Daoy (cell line): ENCODE results near the gene GPHA2. TPM values are rescaled to one million over a fixed set of nuclear protein-coding genes. Genes with fewer than 3 reads are reported as not detected.
"Not testable (repeated sequence)": the region's sequence is repeated elsewhere in the genome, so short reads cannot be mapped to it uniquely, and the experiment has no call there.

Experiments used
- DNase-seq: peaks from one replicate; pipeline ENCODE4 v3.0.0-alpha.2; 2015; ENCODE audit warnings: low read depth
- total RNA-seq: library from RNA; depleted of rRNA; stranded (reverse); fragments of >200 nt; shearing (Covaris generic); gene quantifications from 2 replicates; pipeline ENCODE4 v1.2.3, GENCODE V29; 2014; rRNA removed

The GPHA2 gene, protein sequence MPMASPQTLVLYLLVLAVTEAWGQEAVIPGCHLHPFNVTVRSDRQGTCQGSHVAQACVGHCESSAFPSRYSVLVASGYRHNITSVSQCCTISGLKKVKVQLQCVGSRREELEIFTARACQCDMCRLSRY
- total RNA-seq: not detected in 2 replicates

DNA sequence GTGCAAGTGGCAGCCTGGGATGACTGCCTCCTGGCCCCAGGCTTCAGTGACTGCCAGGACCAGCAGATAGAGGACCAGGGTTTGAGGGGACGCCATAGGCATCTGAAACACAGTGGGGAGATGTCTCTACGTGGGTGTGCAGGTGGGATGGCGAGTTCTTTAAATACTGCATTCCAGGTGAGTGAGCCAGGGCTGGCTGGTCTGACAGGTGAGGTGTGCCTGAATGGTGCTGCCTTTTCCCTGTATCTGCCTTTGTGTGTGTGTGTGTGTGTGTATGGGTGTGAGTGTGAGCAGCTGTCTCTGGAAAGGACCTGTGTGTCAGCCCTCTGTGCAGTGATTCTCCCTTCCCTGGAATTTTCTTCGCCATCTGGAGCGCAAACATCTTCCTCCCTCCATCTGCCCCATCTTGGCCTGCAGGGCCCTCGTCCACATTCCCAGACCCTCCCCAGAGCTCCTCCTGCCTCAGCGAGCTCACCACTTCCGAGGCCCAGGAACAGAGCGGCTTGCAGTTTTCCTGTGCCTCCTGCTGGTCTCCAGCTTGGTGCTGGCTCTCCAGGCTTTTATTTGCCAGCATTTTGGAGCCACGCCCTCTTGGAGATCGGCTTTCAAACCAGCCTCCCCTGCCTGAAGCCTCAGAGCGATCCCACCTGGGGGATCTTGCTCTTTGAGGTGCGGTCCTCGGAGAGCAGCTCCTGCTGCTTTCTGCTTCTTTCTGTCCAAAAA, at the start of gene GPHA2:
GPHA2 (minus strand) TSS at position 535 of the 723 bp plus-strand sequence; CDS start at position 102, 433 bp downstream.
- DNase-seq: no peak

DNA sequence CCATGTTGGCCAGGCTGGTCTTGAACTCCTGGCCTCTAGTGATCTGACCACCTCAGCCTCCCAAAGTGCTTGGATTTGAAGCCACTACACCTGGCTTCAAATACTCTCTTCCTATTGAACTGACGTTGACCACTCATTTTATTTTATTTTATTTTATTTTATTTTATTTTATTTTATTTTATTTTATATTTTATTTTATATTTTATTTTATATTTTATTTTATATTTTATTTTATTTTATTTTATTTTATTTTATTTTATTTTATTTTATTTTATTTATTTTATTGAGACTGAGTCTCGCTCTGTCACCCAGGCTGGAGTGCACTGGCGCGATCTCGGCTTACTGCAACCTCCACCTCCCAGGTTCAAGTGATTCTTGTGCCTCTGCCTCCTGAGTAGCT, 47.6 kb upstream of the GPHA2 start:
- DNase-seq: not testable (repeated sequence)

DNA sequence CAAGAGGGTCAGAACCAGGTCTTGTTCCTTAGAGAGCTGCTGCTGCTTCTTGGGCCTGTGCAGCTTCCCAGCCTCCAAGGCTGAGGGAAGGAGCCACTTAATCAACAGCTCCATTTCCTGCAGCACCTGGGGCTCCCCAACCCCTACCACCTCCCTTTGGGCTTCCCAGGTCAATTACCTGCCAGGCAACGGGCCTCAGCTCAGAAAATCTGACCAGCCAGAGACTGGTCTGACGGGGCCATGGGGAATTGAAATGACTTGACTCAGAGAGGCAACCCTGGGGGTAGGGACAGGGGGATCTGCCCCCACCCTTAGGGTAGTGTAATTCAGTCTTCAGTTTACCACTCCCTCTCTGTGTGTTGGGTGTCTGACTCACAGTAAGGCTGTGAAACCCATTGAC, 41.0 kb upstream of the GPHA2 start:
- DNase-seq: no peak

DNA sequence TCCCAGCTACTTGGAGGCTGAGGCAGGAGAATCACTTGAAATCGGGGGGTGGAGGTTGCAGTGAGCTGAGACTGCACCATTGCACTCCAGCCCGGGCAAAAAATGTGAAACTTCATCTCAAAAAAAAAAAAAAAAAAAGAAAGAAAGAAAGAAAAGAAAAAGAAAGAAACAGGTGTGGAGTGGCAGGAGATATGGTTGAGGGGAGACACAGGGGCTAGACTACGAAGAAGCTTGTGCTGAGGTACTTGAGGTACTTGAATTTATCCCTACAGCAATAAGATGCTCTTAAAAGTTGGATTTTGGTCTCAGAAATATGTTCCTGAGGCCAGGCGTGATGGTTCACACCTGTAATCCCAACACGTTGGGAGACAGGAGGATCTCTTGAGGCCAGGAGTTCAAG, 38.4 kb upstream of the GPHA2 start:
- no peak for DNase-seq

DNA sequence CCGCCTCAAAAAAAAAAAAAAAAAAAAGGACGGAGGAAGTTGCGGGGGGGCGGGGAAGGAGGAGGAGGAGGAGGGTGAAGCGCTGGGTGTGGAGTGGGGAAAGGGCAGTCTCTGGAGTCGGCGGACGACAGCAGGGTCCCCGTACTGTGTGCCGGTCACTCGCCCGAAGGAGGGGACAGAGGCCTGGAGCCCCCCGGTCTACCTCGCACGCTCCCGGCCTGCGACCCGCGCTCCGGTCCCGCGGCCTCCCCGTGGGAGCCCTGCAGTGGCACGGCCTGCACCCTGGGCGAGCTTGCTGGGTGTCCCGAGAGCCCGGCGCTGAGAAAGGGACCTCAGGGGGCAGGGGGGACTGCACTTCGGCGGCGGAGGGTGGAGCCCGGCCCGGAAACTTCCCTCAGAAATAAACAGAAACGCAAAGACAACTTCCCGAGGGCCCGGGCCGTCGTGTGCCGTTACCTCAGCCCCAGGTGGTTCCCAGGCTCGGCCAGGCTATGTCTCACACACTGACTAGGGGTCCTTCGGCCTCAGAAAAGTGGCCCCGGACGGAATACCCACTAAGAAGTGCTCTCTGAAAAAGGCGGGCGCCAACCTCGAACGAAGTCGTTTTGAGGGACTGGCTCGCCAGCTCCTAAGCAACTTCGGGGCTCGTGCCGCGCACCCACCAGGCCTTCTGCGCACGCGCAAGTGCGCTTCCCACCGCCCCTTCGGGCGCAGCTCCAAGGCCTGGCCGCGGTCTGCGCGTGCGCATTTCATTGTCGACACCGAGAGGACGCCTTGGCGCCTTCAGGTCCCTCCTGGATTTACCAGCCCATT, 35.9 kb upstream of the GPHA2 start, which contains the start of gene MAJIN:
MAJIN (minus strand) TSS at position 688 of the 813 bp plus-strand sequence. CDS start 12,703 bp downstream, outside the sequence.
- DNase-seq: no peak

DNA sequence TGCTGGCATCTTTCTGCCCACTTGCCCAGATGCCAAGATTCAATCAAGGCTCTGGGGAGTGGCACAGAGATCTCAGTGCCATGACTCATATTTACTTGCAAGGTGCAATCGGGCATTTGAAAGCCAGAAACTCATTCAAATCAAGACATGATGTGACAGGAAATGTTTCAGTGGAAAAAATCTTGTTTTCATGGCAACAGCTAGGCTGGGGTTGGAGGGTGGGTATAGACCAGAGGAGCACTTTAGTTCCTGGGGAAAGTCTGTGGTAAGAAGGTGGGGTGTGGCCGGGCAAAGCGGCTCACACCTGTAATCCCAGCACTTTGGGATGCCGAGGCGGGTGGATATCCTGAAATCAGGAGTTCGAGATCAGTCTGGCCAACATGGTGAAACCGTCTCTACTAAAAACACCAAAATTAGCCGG, 35.0 kb upstream of the GPHA2 start:
- DNase-seq: peak; percentile 16

DNA sequence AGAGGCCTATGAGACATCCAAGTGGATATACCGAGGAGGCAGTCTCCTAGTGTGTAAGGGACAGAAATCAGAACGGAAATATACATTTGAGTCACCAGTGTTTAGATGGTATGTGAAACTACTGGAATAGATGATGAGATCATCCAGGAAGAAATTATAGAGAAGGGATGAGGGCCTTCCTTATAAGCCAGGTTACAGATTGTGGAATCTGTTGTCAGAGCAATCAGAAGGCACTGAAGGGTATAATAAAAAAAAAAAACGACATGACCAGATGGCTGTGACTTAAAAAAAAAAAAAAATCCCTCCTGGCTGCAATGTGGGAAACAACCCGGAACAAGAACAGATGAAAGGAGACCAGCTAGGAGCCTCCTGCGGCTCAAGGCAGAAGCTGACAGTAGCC, 33.5 kb upstream of the GPHA2 start:
- peak; percentile 62 for DNase-seq

DNA sequence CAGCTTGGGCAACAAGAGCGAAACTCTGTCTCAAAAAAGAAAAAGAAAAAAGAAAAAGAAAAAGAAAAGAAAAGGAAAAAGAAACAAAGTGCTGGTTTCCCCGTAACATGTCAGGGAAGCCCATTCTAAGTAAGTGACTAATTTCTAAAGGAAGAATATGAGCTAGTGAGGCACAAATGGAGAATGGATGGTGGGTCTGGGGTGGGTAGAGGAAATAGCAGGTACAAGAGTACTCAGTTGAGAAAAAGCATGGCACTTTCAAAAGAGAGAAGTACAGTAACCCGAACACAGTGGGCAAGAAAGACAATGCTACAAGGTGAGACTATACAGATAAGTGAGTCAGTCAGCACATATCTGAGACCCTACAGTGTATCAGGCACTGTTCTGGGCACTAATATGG, 31.7 kb upstream of the GPHA2 start:
- DNase-seq: no peak

DNA sequence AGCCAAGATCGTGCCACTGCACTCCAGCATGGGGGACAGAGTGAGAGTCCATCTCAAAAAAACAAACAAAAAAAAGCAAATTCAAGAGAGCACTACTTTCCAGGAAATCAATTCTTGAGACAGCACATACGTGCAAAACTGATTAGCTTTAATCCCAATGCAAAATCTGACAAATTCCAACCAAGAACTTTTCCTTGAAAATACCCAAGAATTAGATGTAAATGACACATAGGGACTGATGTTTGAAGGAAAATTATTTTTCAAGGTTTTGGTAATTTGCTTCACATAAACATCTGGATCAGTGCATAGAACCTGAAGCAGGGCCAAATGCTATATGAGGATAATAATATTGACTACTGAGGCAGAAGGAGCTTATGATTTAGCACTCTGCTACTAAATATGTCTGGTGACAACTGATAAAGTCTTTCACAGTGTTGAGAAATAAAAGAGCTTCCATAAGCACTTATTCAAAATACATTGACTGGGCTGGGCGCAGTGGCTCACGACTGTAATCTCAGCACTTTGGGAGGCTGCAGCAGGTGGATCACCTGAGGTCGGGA, 27.5 kb upstream of the GPHA2 start:
- no peak for DNase-seq

DNA sequence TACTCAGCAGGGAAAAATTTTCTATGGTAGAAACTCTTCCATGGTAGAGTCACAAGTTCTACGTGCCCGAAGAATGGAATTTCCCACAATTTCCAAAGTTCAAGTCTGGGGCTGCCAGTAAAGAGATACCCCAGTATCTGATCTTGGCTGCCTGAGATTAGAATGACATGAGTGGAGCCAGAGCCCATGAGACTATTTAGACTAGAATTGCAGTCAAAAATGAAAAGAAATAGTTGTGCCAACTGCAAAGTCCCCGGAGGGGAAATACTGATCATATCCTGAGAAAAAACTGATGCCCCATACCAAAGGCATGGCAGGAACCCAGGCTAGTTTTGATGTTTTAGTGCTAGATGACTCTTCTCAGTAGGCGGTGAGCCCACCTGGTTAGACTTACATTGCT, 25.0 kb upstream of the GPHA2 start:
- DNase-seq: no peak

DNA sequence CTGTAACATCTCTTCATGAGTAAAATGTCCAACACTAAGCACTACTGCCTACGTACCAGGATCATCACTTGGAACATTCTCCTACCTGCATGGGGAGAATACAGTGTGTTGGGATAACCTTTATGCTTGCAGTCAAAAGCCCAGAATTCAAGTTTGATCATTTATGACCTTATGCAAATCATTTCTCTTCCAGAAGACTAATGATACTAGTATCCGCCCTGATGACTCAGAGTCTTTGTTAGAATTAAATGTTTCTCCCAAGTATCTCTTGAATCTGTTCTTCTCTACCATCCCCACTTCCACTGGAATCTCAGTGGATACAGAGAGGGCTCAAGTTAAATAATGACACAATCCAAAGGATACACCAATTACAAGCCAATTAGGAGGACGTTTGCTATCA, 23.8 kb upstream of the GPHA2 start:
- no peak for DNase-seq

DNA sequence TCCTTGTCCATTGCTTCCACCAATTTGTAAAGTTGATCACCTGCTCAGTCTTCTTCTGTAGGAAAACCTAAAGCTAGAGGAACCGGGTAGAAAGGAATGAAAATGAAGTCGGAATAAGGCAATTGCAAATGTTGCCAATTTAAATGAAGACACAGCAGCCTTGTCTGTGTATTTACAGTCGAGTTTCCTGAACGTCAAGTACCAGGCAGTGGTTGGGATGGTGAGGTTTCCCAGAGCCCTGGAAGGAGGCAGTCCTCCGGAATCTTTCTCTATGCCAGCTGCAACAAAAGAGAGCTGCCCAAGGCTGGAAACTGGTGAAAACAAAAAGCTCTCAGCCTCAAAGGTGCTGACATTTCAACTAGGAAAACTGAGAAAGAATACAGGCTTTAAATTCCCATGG, 18.5 kb upstream of the GPHA2 start:
- DNase-seq: no peak

DNA sequence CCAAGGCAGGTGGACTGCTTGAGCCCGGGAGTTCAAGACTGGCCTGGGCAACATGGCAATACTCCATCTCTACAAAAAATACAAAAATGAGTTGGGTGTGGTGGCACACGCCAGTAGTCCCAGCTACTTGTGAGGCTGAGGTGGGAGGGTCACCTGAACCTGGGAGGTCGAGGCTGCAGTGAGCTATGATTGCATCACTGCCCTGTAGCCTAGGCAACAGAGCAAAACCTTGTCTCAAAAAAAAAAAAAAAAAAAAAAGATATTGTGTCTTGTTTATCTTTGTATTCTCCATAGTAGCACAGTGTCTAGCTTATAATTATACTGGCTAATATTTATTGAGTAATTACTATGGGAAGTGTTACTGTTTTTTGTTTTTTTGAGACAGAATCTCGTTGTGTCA, 15.8 kb upstream of the GPHA2 start:
- no peak for DNase-seq

DNA sequence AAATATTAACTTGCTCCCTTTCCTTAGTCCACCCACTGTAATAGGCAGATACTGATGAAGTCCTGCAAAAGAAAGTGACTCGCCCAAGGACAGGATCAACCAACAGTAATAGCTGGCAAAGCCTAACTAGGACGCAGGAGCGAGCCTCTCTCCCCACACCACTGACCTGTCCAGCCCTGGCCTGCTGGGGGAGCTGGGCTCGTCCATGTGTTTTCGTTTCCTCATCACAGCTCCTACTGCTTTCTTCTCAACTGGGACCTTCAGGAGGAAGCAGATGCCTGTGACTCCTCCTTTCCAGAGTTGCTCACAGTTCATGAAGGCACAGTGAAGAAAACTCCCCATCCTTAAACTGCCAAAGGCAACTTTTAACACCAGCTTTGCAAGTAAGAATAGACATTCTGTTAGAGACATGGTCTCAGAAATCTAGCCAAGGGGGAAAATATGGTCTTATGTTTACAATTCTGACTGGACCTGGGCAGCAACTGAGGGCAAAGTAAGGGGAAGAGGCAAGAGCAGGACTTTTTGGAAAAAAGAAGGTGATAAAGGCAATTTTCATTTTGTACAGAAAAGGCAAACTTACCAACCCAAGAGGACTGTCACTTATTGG, 11.6 kb upstream of the GPHA2 start:
- DNase-seq: no peak

DNA sequence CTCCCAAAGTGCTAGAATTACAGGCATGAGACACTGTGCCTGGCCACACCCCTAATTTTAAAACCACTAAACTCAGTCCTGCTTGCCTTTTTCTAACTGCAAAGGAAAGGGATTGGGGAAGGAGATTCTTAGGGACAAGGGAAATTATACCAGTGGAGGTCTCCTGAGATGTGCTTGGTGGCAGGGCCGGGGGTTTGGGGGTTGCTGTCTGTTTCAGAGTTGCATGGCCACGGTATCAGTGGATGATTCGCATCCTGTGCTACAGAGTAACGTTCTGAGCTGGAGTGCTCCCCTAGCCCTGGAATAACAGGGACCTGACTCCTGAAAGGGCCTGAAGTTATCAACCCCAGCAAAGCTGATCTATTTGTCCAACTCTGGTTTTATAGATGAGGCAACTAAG, 846 bp upstream of the GPHA2 start:
- no peak for DNase-seq

DNA sequence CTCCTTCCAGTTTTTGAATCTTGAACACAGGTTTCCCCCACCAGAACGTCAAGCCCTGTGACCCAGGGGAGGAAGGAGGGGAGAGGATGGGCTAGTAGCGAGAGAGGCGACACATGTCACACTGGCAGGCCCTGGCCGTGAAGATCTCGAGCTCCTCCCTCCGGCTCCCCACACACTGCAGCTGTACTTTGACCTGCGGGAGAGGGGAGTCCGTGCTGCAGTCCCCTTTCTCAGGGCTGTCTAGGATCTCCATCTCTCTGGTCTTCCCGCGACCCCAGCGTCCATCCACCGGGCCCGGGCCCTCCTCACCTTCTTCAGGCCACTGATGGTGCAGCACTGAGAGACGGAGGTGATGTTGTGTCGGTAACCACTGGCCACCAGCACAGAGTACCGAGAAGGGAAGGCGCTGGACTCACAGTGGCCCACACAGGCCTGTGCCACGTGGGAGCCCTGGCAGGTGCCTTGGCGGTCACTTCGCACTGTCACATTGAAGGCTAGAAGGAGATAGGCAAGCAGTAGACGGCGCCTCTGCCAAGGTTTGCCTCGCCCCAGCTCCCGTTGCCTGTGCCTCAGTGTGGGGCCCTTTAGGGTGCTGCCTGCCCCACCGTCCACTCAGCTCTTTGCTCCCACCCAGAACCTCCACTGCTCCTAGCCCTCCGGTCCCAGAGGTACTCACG, 873 bp downstream of the GPHA2 start:
- no peak for DNase-seq

DNA sequence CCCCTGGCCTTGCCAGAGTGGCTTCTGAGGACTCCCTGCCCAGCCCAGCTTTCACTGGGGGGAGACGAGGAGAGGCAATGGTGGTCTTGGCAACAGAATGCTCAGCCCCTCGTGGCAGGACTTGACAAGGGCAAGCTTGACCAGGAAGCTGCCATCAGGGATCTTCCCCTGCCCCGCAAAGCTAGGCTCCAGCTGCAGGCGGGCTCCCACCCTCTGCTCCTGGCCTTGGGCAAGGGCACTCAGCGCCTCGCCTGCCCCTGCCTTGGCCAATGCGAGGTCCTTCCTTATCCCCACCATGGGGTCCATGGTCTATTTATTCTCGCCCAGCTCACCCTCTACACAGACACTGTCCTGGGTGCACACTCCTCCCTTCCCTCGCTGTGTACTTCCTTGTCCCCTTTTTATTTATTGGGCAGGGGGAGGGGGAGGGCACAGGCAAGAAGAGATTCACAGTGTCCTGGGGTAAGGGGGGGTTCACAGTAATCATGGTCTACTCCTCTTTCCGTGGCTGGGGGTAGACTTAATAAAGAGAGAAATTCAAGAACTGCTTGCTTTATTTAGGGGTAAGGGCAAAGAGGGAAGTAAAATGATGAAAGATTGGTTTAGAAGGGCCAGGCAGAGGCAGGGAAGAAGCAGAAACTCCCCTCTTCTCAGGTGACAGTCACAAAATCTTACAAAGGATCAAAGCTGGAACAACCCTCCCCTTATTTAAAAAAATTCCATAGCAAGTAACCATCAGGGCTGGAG, 1.6 kb downstream of the GPHA2 start:
- DNase-seq: no peak

DNA sequence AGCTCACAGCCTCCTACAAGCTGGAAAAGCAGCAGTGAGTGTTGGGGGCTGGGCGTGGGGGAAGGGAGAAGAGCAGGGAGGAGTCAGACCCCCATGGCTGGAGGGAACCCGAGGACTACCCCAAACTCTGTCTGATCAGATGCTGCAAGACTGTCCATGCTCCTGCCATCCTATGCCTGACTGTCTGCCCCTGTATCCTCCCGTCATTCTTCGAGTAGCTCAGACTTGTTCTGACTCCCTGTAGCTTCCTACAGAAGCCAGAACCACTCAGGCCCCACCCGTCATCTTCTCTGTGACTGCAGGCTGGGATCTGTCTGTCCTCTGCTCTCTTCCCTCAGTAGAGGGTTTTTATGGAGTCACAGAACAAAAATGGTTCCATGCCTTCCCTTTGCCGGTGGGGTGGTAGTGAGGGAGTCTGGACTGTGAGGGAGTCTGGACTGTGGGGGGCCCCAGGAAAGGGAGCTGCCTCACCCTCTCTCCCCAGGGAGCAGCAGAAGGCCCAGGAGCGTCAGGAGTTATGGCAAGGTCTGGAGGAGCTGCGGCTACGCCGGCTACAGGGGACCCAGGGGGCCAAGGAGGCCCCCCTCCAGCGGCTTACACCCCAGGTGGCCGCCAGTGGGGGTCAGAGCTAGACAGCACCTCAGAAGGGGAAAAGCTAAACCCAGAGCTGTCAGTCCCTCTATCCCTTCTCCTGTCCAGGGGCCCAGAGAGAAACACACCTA, 2.3 kb downstream of the GPHA2 start:
- no peak for DNase-seq

DNA sequence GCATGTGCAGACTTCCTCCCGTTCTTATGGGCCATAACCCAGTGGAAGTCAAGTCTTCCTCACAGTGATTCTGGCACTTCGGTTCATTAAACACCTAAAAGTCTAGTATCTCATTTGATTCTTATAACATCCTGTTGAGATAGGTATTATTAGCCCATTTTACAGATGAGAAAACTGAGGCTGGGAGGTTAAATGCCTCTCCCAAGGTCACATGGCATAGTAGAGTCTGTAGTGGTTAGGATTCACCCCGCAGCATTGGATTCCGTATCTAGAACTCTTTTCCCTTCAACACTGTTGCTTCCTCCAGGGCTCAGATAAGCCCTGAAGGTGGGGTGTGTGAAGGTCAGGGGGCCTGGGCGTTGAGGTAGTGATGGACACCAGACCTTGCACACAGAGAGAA, 3.4 kb downstream of the GPHA2 start:
- no peak for DNase-seq

DNA sequence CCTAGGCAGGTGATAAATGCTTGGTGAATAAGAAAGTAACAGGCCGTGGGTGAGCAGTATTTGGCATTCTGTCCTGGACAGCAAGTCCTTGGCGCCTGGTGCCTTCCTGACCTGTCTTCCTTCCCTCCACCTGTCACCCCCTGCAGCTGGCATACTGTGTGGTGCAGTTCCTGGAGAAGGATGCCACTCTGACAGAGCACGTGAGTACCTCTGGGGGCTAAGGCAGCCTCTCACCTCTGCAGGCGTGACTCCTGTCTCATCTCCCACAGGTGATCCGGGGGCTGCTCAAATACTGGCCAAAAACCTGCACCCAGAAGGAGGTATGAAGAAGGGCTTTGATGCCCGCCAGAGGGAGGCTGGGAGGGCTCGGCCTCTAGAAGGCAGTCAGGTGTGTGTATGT, 4.4 kb downstream of the GPHA2 start:
- DNase-seq: no peak
